K562 (cell line): ENCODE measurements around the gene DHPS. TPM values are rescaled to one million over a fixed set of nuclear protein-coding genes. Genes with fewer than 3 reads are reported as not detected.
A peak's percentile ranks its signal among the peaks of the same experiment; 100 is the strongest.

ENCODE experiments used
- ATF7 ChIP-seq: fragments of 450-650 bp; IDR thresholded peaks from 2 replicates; pipeline ENCODE4 v1.7.1; 2014; ENCODE audit warnings: mild to moderate bottlenecking, moderate library complexity
- CHD2 ChIP-seq: IDR thresholded peaks from 2 replicates; pipeline ENCODE4 v1.6.1; 2011; ENCODE audit warnings: low read depth, low read length
- ETV1 ChIP-seq: fragments of 450-650 bp; conservative IDR thresholded peaks from 2 replicates; pipeline ENCODE4 v1.6.1; 2016; ENCODE audit warnings: missing genetic modification characterization, control low read depth, low read depth, missing compliant biosample characterization
- EWSR1 ChIP-seq: fragments of 450-650 bp; IDR thresholded peaks from 2 replicates; pipeline ENCODE4 v1.6.1; 2018; ENCODE audit warnings: borderline replicate concordance, mild to moderate bottlenecking, low read depth, moderate library complexity; ENCODE audit not compliant: partially characterized antibody
- MCM2 ChIP-seq: fragments of 450-650 bp; IDR thresholded peaks from 2 replicates; pipeline ENCODE4 v1.6.1; 2017; ENCODE audit warnings: low read depth, mild to moderate bottlenecking
- MCM5 ChIP-seq: fragments of 450-650 bp; IDR thresholded peaks from 2 replicates; pipeline ENCODE4 v1.6.1; 2016; ENCODE audit warnings: low read depth
- MLLT1 ChIP-seq, 2 experiments: fragments of 450-650 bp; IDR thresholded peaks; 2 replicates each; pipeline ENCODE4 v1.6.1; 2016
- MNT ChIP-seq, 2 experiments: fragments of 450-650 bp; conservative IDR thresholded peaks; 2 replicates each; pipeline ENCODE4 v1.6.1; 2017; ENCODE audit warnings: mild to moderate bottlenecking in 2 of 2, moderate library complexity in 2 of 2
- MXI1 ChIP-seq: IDR thresholded peaks from 2 replicates; pipeline ENCODE4 v1.6.1; 2011; ENCODE audit warnings: low read depth, mild to moderate bottlenecking, improper control_type of control experiment, low read length
- SAP30 ChIP-seq: fragments of 200-600 bp; sonication (generic); IDR thresholded peaks from 2 replicates; pipeline ENCODE4 v1.6.1; 2012; ENCODE audit warnings: borderline replicate concordance, low read depth, mild to moderate bottlenecking, moderate library complexity, low read length, control low read depth, inconsistent platforms; ENCODE audit not compliant: insufficient read depth, poor library complexity, severe bottlenecking
- SP1 ChIP-seq: sonication (generic); formaldehyde crosslinking; IDR thresholded peaks from 2 replicates; pipeline ENCODE4 v1.8.1; 2022; ENCODE audit warnings: mild to moderate bottlenecking, missing genetic modification reagents
- TAF15 ChIP-seq: fragments of 200-400 bp; formaldehyde crosslinking; IDR thresholded peaks from 2 replicates; pipeline ENCODE4 v1.6.1; 2017; ENCODE audit warnings: mild to moderate bottlenecking, low read depth, low read length, moderate library complexity
- TCF7 ChIP-seq: sonication (generic); IDR thresholded peaks from 2 replicates; pipeline ENCODE4 v1.6.1; 2016; ENCODE audit warnings: antibody characterized with exemption, borderline replicate concordance
- TGIF2 ChIP-seq: sonication (generic); formaldehyde crosslinking; IDR thresholded peaks from 2 replicates; pipeline ENCODE4 v1.8.1; 2022; ENCODE audit warnings: mild to moderate bottlenecking, missing genetic modification reagents, moderate library complexity
- XRCC5 ChIP-seq: fragments of 200-400 bp; formaldehyde crosslinking; IDR thresholded peaks from 2 replicates; pipeline ENCODE4 v1.6.1; 2017; ENCODE audit warnings: low read depth, mild to moderate bottlenecking, low read length
- ZBTB12 ChIP-seq: fragments of 250-450 bp; sonication (Bioruptor Pico); IDR thresholded peaks from 2 replicates; pipeline ENCODE4 v1.4.0; 2020
- ZNF124 ChIP-seq: sonication (generic); formaldehyde crosslinking; IDR thresholded peaks from 2 replicates; pipeline ENCODE4 v1.8.1; 2022; ENCODE audit warnings: missing genetic modification reagents
- ZNF592 ChIP-seq: fragments of 450-650 bp; IDR thresholded peaks from 2 replicates; pipeline ENCODE4 v1.6.1; 2017; ENCODE audit warnings: antibody characterized with exemption, mild to moderate bottlenecking
- ZSCAN32 ChIP-seq: fragments of 450-650 bp; formaldehyde crosslinking; IDR thresholded peaks from 2 replicates; pipeline ENCODE4 v1.4.0; 2020; ENCODE audit warnings: mild to moderate bottlenecking, moderate library complexity
- polyA plus RNA-seq, 8 experiments: library from polyadenylated mRNA; depleted of rRNA in 4 of 8; stranded (reverse) in 5 of 8; unstranded in 3 of 8; fragments of >200 nt; fragmentation: Nextera tagmentation in 2 of 8; fragmentation: Illumina TruSeq in 1 of 8; extraction: Ambion mirVana in 2 of 8; extraction: Trizol in 1 of 8; gene quantifications; 2 replicates each; pipeline versions ENCODE4 v1.2.1 to v1.2.3, GENCODE V29; 2011 to 2014; ENCODE audit warnings: inconsistent platforms in 1 of 8, missing spikeins in 1 of 8
- total RNA-seq, 7 experiments: library from RNA; depleted of rRNA in 6 of 7; stranded (reverse); fragments of >200 nt in 6 of 7; fragmentation: Illumina TruSeq in 2 of 7; extraction: Trizol in 2 of 7; gene quantifications; 2 replicates each; pipeline versions ENCODE4 v1.2.1 to v1.2.3, GENCODE V29; 2011 to 2021; ENCODE audit warnings: low replicate concordance in 1 of 7

The DHPS gene
- total and polyA plus RNA-seq, 9 of the 15 experiments (the other 6 are each of a cell fraction or from before 2014, with no cell fraction given), result 47.1 to 110 (median 79.9) TPM

GRCh38 chr19:12639901-12640613, 41.6 kb downstream of the DHPS start (continued):
- TF ChIP-seq ZNF592 (no peak), MLLT1 (IDR thresholded peaks at IDR 0.05) (peak in 1 of 2 experiments; percentile 64; a peak in 2 of 4 replicates), ZSCAN32 (no peak), ATF7 (peak; percentile 19; the same call in 1 of the 2 replicates), MCM5 (no peak), ZBTB12 (CRISPR knock-in tag) (no peak), ETV1 (tag) (no peak), TCF7 (0 out of 2 replicates have a peak, but pooled peaks have one; percentile 52), XRCC5 (peak; percentile 69; the same call in 1 of the 2 replicates), MCM2 (no peak), CHD2 (no peak), MNT (conservative IDR thresholded peaks at IDR 0.05) (peak in 1 of 2 experiments; percentile 51; a peak in 2 of 4 replicates), ZNF124 (CRISPR knock-in tag) (no peak), SAP30 (no peak), TGIF2 (CRISPR knock-in tag) (no peak), SP1 (CRISPR knock-in tag) (0 out of 2 replicates have a peak, but pooled peaks have one; percentile 43), EWSR1 (no peak), MXI1 (no peak), TAF15 (no peak)
